Tibial artery (tissue), 4 donors: ENCODE data around the gene CSK.

Source experiments
- DNase-seq, 2 donors: peaks; one replicate each; pipeline ENCODE4 v3.0.0-alpha.2; 2019
- H3K27ac ChIP-seq, 2 donors: fragments of 200-600 bp; sonication (generic) in 1 of 2; 1 replicate in 1 of 2; 2 replicates in 1 of 2; pipeline ENCODE4 v1.5.1; 2018 to 2019; ENCODE audit warnings: mild to moderate bottlenecking in 1 of 2
- H3K27me3 ChIP-seq, 2 donors: fragments of 200-600 bp; sonication (generic) in 1 of 2; one replicate each; pipeline versions ENCODE4 v1.5.1 to v1.6.0; 2016 to 2019
- H3K36me3 ChIP-seq, 3 donors: fragments of 200-600 bp; sonication (generic) in 2 of 3; one replicate each; pipeline ENCODE4 v1.5.1; 2016 to 2019; ENCODE audit warnings: mild to moderate bottlenecking in 2 of 3
- H3K4me1 ChIP-seq, 4 donors: fragments of 200-600 bp; sonication (generic) in 2 of 4; 1 replicate in 3 of 4; 2 replicates in 1 of 4; pipeline ENCODE4 v1.5.1; 2016 to 2019
- H3K4me3 ChIP-seq, 2 donors: fragments of 200-600 bp; sonication (generic) in 1 of 2; 1 replicate in 1 of 2; 2 replicates in 1 of 2; pipeline ENCODE4 v1.5.1; 2018 to 2019; ENCODE audit warnings: mild to moderate bottlenecking in 2 of 2
- H3K9me3 ChIP-seq, 3 donors: fragments of 200-600 bp; sonication (generic) in 1 of 3; one replicate each; pipeline ENCODE4 v1.5.1; 2016 to 2019
- CTCF ChIP-seq, 2 experiments: fragments of 200-600 bp in 1 of 2; fragments of 450-650 bp in 1 of 2; IDR thresholded peaks; one replicate each; pipeline ENCODE4 v1.5.1; 2017 to 2019; ENCODE audit warnings: antibody characterized with exemption in 2 of 2, mild to moderate bottlenecking in 1 of 2, moderate library complexity in 1 of 2
- intact Hi-C: fragments of 100-400 bp; cut with DNase I; formaldehyde crosslinking; loops from one replicate; pipeline ENCODE4 v1.15.0; 2023; ENCODE audit warnings: low total_unique reads

The CSK gene

GRCh38 chr15:74839526-74840395 lies 57.9 kb downstream of the CSK start:
- TF ChIP-seq CTCF (IDR thresholded peaks at IDR 0.05): no peak
- Histone ChIP-seq H3K36me3 (peaks cover 0 to 53% (median 14%) of the 10 kb centered on the region in 3 donors), H3K27ac (no peak overlapping the region), H3K27me3 (no peaks in the 10 kb centered on the region), H3K4me1 (peaks cover 0 to 28% (median 19%) of the 10 kb centered on the region in 4 donors), H3K9me3 (no peaks in the 10 kb centered on the region), H3K4me3 (no peak overlapping the region)
- intact Hi-C loops: no loop called here
- DNase-seq: no peak

GRCh38 chr15:74840851-74841775 lies 59.2 kb downstream of the CSK start:
- Histone ChIP-seq H3K4me1 (peaks cover 0 to 28% (median 19%) of the 10 kb centered on the region in 4 donors), H3K9me3 (no peaks in the 10 kb centered on the region), H3K27ac (no peak overlapping the region), H3K27me3 (no peaks in the 10 kb centered on the region), H3K36me3 (peaks cover 0 to 57% (median 23%) of the 10 kb centered on the region in 3 donors), H3K4me3 (no peak overlapping the region)
- intact Hi-C loops: no loop called here
- TF ChIP-seq CTCF (IDR thresholded peaks at IDR 0.05): no peak
- no peak for DNase-seq

- TF ChIP-seq CTCF (IDR thresholded peaks at IDR 0.05): no peak
- peak overlapping the region; percentile 89 to 99 for H3K4me3 ChIP-seq
- H3K36me3 ChIP-seq: peaks cover 0 to 53% (median 23%) of the 10 kb centered on the region in 3 donors
- H3K4me1 ChIP-seq: peaks cover 0 to 28% (median 19%) of the 10 kb centered on the region in 4 donors
- intact Hi-C loops: no loop called here
- H3K27me3 ChIP-seq: no peaks in the 10 kb centered on the region
- no peaks in the 10 kb centered on the region for H3K9me3 ChIP-seq
- H3K27ac ChIP-seq: peak overlapping the region in 1 of 2 donors; percentile 89
- no peak for DNase-seq
These were observed 60.1 kb downstream of the CSK start for GRCh38 chr15:74841891-74842373.

- peak; percentile 72 to 93 for TF ChIP-seq CTCF (IDR thresholded peaks at IDR 0.05)
- Histone ChIP-seq H3K36me3 (peaks cover 4 to 52% (median 30%) of the 10 kb centered on the region in 3 donors), H3K4me3 (peak within 1 kb of the TSS; percentile 89 to 99), H3K4me1 (peaks cover 0 to 28% (median 19%) of the 10 kb centered on the region in 4 donors), H3K27ac (peak within 1 kb of the TSS; percentile 89 to 96), H3K27me3 (no peaks in the 10 kb centered on the region), H3K9me3 (no peaks in the 10 kb centered on the region)
- peak; percentile 91 to 95 for DNase-seq
- intact Hi-C loops: no loop called here
These were observed 60.9 kb downstream of the CSK start, which contains the start of gene ULK3 for GRCh38 chr15:74842581-74843444. TSS of gene ULK3 (minus strand) at chr15:74843156. CDS start at chr15:74843105, 51 bp downstream.
